ENCODE data around the gene POLG.

The POLG gene

GRCh38 chr15:89356634-89357298 lies 22.1 kb upstream of the POLG start:
- DNase-seq (ENCODE audit: low spot score): peak; percentile 76

- no peak for DNase-seq (ENCODE audit: low spot score)
Observed at GRCh38 chr15:89353991-89354390, 19.4 kb upstream of the POLG start.

GRCh38 chr15:89352476-89352875 lies 17.9 kb upstream of the POLG start:
- no peak for DNase-seq (ENCODE audit: low spot score)

GRCh38 chr15:89349206-89349558 lies 14.6 kb upstream of the POLG start:
- no peak for DNase-seq (ENCODE audit: low spot score)

- no peak for DNase-seq (ENCODE audit: low spot score)
Observed at GRCh38 chr15:89346516-89347231, 12.1 kb upstream of the POLG start.

GRCh38 chr15:89345248-89345647 lies 10.6 kb upstream of the POLG start:
- no peak for DNase-seq (ENCODE audit: low spot score)

- DNase-seq (ENCODE audit: low spot score): no peak
Observed at GRCh38 chr15:89342840-89343239, 8.2 kb upstream of the POLG start.

GRCh38 chr15:89341316-89342005 lies 6.8 kb upstream of the POLG start:
- peak; percentile 47 for DNase-seq (ENCODE audit: low spot score)

- DNase-seq (ENCODE audit: low spot score): no peak
Observed at GRCh38 chr15:89340573-89340972, 5.9 kb upstream of the POLG start.

GRCh38 chr15:89338036-89338435 lies 3.4 kb upstream of the POLG start:
- no peak for DNase-seq (ENCODE audit: low spot score)

- DNase-seq (ENCODE audit: low spot score): peak; percentile 43
Observed at GRCh38 chr15:89335298-89336041, 846 bp upstream of the POLG start.

- no peak for DNase-seq (ENCODE audit: low spot score)
Observed at GRCh38 chr15:89333959-89334509, 590 bp downstream of the POLG start.

- no peak for DNase-seq (ENCODE audit: low spot score)
Observed at GRCh38 chr15:89333011-89333860, 1.4 kb downstream of the POLG start.

GRCh38 chr15:89332446-89332845 lies 2.2 kb downstream of the POLG start:
- DNase-seq (ENCODE audit: low spot score): no peak

GRCh38 chr15:89330881-89331595 lies 3.6 kb downstream of the POLG start:
- DNase-seq (ENCODE audit: low spot score): no peak

GRCh38 chr15:89330119-89330518 lies 4.5 kb downstream of the POLG start:
- DNase-seq (ENCODE audit: low spot score): no peak

GRCh38 chr15:89329329-89330084 lies 5.1 kb downstream of the POLG start:
- no peak for DNase-seq (ENCODE audit: low spot score)

GRCh38 chr15:89328398-89329254 lies 6.0 kb downstream of the POLG start:
- DNase-seq (ENCODE audit: low spot score): peak; percentile 48

GRCh38 chr15:89327113-89327512 lies 7.5 kb downstream of the POLG start:
- DNase-seq (ENCODE audit: low spot score): no peak
